Right cardiac atrium (tissue), 5 donors: Measurements from ENCODE around the gene MTMR12. TPM values are rescaled to one million over a fixed set of nuclear protein-coding genes. Genes with fewer than 3 reads are reported as not detected.
"Not testable (repeated sequence)": the region's sequence is repeated elsewhere in the genome, so short reads cannot be mapped to it uniquely, and the experiment has no call there.

Experiments used
- ATAC-seq, 2 donors: fragments of 200-7000 bp; cut with Tn5 transposase; one replicate each; pipeline versions ENCODE4 v1.8.0 to v1.9.1; 2020; ENCODE audit warnings: moderate library complexity in 2 of 2, mild to moderate bottlenecking in 1 of 2
- DNase-seq, 3 donors: peaks; one replicate each; pipeline ENCODE4 v3.0.0-alpha.2; 2020
- H3K27ac ChIP-seq: one replicate; pipeline ENCODE4 v1.5.1; 2013; ENCODE audit warnings: mild to moderate bottlenecking, low read length, control low read depth, moderate library complexity
- H3K27me3 ChIP-seq: one replicate; pipeline ENCODE4 v1.6.1; 2013; ENCODE audit not compliant: control insufficient read depth, insufficient read depth
- H3K4me1 ChIP-seq: one replicate; pipeline ENCODE4 v1.6.1; 2013; ENCODE audit warnings: low read length; ENCODE audit not compliant: control insufficient read depth, insufficient read depth
- H3K4me3 ChIP-seq: one replicate; pipeline ENCODE4 v1.5.1; 2013; ENCODE audit warnings: low read length, control low read depth
- H3K9me3 ChIP-seq: one replicate; pipeline ENCODE4 v1.6.1; 2013; ENCODE audit warnings: low read length; ENCODE audit not compliant: control insufficient read depth
- WGBS: extraction: QIAGEN DNeasy Blood & Tissue Kit; methylation state at CpG from one replicate; pipeline ENCODE4 v1.1.7; 2013; 5-methylcytosine and 5-hydroxymethylcytosine counted together
- intact Hi-C, 4 donors: fragments of 100-400 bp; cut with DNase I; formaldehyde crosslinking; loops; one replicate each; pipeline versions ENCODE4 v1.11.0 to v1.14.0; 2022 to 2023
- polyA plus RNA-seq: library from polyadenylated mRNA; stranded (reverse); fragments of 200-250 nt; gene quantifications from one replicate; pipeline ENCODE4 v1.2.3, GENCODE V29; 2013
- total RNA-seq, 4 donors: library from RNA; stranded (reverse); fragmentation: NEBNext Ultra II Directional; extraction: Animal tissue kit (Norgen Biotek cat#: 25700); gene quantifications; one replicate each; pipeline ENCODE4 v1.2.1, GENCODE V29; 2021
- donor health status: healthy with polysubstance abuse.
- donor health status: DM: no; HTN: yes; CAD: no.
- donor health status: DM: no; HTN: no; CAD: no.
- donor health status: DM: no; HTN: yes; CAD: no; lungs with severe emphysema.
- donor health status: DM: yes; HTN: yes; CAD: no.

The MTMR12 gene
- total and polyA plus RNA-seq, 5 donors: 6.2 to 28.1 (median 22.2) TPM

- no peak for ATAC-seq
- no peaks in the 10 kb centered on the region for H3K27me3 ChIP-seq
- H3K9me3 ChIP-seq: no peaks in the 10 kb centered on the region
- no peak for DNase-seq
- 51% methylated on average over 1 of the region's 1 CpG for WGBS
- H3K27ac ChIP-seq: no peak overlapping the region
- no peaks in the 10 kb centered on the region for H3K4me1 ChIP-seq
- intact Hi-C loops: no loop called here
- no peak overlapping the region for H3K4me3 ChIP-seq
Measured at GRCh38 chr5:32283061-32283460, 29.7 kb downstream of the MTMR12 start.

DNA sequence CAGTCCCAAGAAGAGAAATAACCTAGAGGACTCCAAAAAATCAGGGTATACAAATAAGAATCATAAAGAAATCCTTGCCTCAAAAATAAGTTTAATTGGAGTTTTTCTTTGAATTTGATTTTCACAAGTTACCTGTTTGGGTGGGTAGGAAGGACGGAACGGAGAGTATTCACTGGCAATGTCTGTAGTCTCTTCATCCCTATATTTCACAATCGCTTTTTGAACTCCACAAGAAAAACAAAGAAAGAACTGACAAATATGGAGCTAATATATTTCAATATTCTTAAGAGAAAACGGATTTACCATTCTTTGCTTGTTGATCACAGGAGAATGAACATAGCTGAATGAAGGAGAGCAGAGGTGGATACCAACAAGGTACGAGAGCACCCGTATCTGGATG is 30.1 kb downstream of the MTMR12 start:
- no peak overlapping the region for H3K4me3 ChIP-seq
- no peaks in the 10 kb centered on the region for H3K4me1 ChIP-seq

GRCh38 chr5:32281378-32282133 is 31.2 kb downstream of the MTMR12 start:
- H3K9me3 ChIP-seq, intact Hi-C loops, H3K4me3 ChIP-seq, ATAC-seq, H3K27me3 ChIP-seq, H3K4me1 ChIP-seq, DNase-seq, H3K27ac ChIP-seq: not testable (repeated sequence)
- WGBS: 96% methylated on average over 11 of the region's 11 CpGs

More for the DNA sequence above, 30.1 kb downstream of the MTMR12 start:
- H3K27me3 ChIP-seq: no peaks in the 10 kb centered on the region
- no peak for DNase-seq
- no peak overlapping the region for H3K27ac ChIP-seq
- no peaks in the 10 kb centered on the region for H3K9me3 ChIP-seq
- no peak for ATAC-seq
- intact Hi-C loops: no loop called here
- 87% methylated on average over 6 of the region's 6 CpGs for WGBS

DNA sequence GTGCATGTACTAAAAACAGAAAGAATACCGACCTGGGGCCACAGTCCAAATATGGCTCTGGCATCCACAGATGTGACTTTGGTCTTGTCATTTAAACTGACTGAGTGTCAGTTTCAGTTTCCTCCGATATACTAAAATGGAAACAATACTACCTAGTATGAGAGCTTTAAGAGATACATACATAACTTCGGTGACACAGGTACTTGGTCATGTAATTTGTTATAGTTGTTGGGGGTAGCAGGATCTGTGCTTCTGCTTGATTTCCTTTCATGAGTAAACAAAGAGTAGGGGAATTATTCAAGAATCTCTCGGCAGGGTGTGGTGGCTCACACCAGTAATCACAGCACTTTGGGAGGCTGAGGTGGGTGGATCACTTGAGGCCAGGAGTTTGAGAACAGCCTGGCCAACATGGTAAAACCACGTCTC is 32.1 kb downstream of the MTMR12 start:
- 73% methylated on average over 5 of the region's 5 CpGs for WGBS

GRCh38 chr5:32279786-32280185 is 33.0 kb downstream of the MTMR12 start:
- H3K4me1 ChIP-seq: peaks cover 3% of the 10 kb centered on the region
- intact Hi-C loops: no loop called here
- H3K27me3 ChIP-seq: no peaks in the 10 kb centered on the region
- DNase-seq (no peak), ATAC-seq (no peak)
- WGBS: 96% methylated on average over 3 of the region's 3 CpGs
- no peaks in the 10 kb centered on the region for H3K9me3 ChIP-seq
- no peak overlapping the region for H3K4me3 ChIP-seq
- no peak overlapping the region for H3K27ac ChIP-seq

More for the DNA sequence above, 32.1 kb downstream of the MTMR12 start:
- intact Hi-C loops: no loop called here
- H3K9me3 ChIP-seq: no peaks in the 10 kb centered on the region
- ATAC-seq (no peak), DNase-seq (no peak)
- H3K4me3 ChIP-seq: no peak overlapping the region
- peaks cover 3% of the 10 kb centered on the region for H3K4me1 ChIP-seq
- H3K27me3 ChIP-seq: no peaks in the 10 kb centered on the region
- no peak overlapping the region for H3K27ac ChIP-seq

GRCh38 chr5:32279223-32279622 is 33.5 kb downstream of the MTMR12 start:
- H3K4me3 ChIP-seq: no peak overlapping the region
- peaks cover 7% of the 10 kb centered on the region for H3K4me1 ChIP-seq
- ATAC-seq: no peak
- intact Hi-C loops: no loop called here
- no peaks in the 10 kb centered on the region for H3K27me3 ChIP-seq
- DNase-seq: no peak
- 87% methylated on average over 3 of the region's 3 CpGs for WGBS
- no peak overlapping the region for H3K27ac ChIP-seq
- no peaks in the 10 kb centered on the region for H3K9me3 ChIP-seq

DNA sequence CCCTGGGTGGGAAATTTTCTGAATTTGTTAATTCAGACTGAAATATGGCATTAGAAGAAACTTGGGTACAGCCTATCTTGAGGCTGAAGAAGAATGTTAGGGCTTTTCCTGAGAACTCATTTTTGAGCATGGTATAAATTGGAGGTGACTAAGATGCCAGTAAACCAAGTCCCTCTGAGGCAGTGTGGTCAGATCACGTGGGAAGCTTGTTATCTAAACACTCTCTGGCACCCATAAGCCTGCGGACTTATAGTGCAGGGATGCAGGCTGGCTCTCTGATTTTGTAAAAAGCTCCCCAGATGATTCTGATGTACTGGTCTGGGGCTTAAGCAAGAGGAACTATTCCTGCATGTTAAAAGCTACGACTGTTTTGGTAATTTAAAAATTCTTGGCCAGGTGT is 34.3 kb downstream of the MTMR12 start:
- intact Hi-C loops: no loop called here
- WGBS: 67% methylated on average over 3 of the region's 3 CpGs
- Histone ChIP-seq H3K9me3 (no peaks in the 10 kb centered on the region), H3K4me1 (peaks cover 7% of the 10 kb centered on the region), H3K4me3 (no peak overlapping the region), H3K27ac (no peak overlapping the region), H3K27me3 (no peaks in the 10 kb centered on the region)
- DNase-seq: no peak
- no peak for ATAC-seq

DNA sequence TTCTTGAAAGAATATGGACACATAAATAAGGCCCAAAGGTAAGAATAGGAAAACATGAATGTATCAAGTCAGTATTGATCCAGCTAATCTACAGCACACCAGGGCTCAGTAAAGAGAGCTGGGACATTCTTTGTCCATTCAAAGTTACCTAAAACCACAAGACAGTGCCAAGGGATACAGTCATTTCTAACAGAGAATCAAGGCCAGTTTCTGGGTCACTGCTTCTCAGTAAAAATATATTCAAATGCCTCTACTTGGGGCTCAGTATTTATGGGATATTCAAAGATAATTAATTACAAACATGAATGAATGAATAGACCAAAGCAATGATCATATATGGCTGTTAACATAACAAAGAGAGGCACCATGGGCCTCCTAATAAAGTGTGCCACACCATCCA is 34.9 kb downstream of the MTMR12 start:
- Histone ChIP-seq H3K4me3 (no peak overlapping the region), H3K27me3 (no peaks in the 10 kb centered on the region), H3K9me3 (no peaks in the 10 kb centered on the region), H3K27ac (no peak overlapping the region), H3K4me1 (peaks cover 7% of the 10 kb centered on the region)
- DNase-seq: no peak
- ATAC-seq: no peak
- intact Hi-C loops: no loop called here

DNA sequence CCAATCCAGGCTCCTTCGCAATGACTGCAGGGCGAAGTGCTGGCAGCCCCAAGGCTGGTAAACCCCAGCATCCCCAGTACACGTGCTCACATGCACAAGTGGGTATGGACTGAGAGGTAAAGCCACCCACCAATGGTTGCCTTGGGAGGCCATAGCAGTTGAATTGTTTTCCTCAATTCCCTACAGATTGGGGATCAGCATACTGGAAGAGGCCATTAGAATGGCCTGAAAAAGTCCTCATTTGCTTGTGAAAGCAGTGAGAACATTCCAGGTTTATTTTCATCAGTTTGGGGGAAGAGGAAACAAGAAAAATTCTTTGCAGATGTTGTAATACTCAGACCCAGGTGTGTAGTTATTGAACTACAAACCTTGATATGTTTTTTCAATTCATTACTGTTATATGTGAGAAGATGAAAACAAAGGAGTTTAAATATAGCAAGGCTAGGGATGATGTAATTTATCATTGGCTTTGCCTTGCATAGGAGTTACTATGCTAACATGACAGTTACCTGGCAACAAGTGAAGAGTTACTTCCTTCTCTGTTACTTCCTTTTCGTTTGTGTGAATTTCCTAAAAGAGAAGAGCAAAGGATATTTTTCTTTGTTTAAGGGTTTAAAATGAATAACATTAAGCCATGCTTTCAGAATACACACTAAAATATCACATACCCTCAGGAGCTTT is 36.4 kb downstream of the MTMR12 start:
- Histone ChIP-seq H3K27ac (peak overlapping the region; percentile 88), H3K4me3 (no peak overlapping the region), H3K4me1 (peaks cover 7% of the 10 kb centered on the region), H3K9me3 (no peaks in the 10 kb centered on the region), H3K27me3 (no peaks in the 10 kb centered on the region)
- DNase-seq: no peak
- 56% methylated on average over 4 of the region's 4 CpGs for WGBS
- intact Hi-C loops: no loop called here
- peak; percentile 54 to 60 for ATAC-seq

GRCh38 chr5:32275396-32275741 is 37.4 kb downstream of the MTMR12 start:
- intact Hi-C loops: no loop called here
- Histone ChIP-seq H3K4me1 (peaks cover 7% of the 10 kb centered on the region), H3K4me3 (no peak overlapping the region), H3K9me3 (no peaks in the 10 kb centered on the region), H3K27ac (peak overlapping the region; percentile 70), H3K27me3 (no peaks in the 10 kb centered on the region)
- DNase-seq (no peak), ATAC-seq (no peak)
- WGBS: 72% methylated on average over 3 of the region's 3 CpGs

DNA sequence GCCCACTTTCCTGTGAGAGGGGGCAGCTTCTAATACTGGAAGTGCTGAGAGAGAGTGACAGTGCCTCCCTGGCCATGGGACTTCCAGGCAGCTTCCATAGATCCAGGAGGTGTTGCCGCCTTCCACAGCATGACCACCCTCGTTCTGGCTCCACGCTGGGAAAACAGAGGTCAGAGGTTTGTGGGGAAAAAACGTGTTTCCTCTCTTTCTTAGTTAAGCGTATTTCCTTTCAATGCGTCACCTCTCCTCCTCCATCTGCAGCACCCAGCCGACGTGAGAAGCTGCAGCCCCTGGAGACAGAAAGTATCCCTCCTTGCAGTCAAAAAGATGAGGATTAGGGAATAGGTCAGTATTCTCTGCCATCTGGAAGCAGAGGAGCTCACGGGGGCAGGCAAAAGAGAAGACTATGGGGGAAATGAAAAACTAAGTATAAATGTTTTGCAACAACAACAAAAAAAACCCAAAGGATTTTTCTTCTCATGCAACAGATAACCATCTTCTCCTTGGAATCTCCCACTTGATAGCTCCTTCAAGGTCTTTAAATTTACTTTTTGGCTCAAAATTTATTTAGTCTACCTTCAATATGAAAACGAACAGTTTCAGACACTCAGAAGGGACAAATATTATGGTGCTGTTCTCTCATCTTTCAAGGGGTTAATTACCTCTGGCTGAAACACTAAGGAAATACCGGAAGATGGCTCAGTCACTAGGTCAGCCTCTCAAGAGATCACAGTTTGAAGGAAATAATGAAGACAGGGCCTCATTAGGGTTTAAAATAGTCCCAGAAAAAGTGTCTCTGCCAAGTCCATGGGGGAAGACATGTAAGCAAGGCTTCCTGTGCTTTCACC is 38.0 kb downstream of the MTMR12 start:
- Histone ChIP-seq H3K4me3 (no peak overlapping the region), H3K4me1 (peaks cover 7% of the 10 kb centered on the region), H3K27ac (peak overlapping the region; percentile 70), H3K9me3 (peaks cover 2% of the 10 kb centered on the region), H3K27me3 (no peaks in the 10 kb centered on the region)
- intact Hi-C loops: no loop called here
- 50% methylated on average over 11 of the region's 11 CpGs for WGBS
- DNase-seq (no peak), ATAC-seq (peak; percentile 52 to 85)
